ENCODE measurements around the gene PTGFRN. TPM values are rescaled to one million over a fixed set of nuclear protein-coding genes. Genes with fewer than 3 reads are reported as not detected.

The PTGFRN gene
- total and polyA plus RNA-seq, 2 of the 8 experiments (the other 6 are each of a cell fraction or from before 2014, with no cell fraction given): 13.0 to 32.6 TPM

GRCh38 chr1:116991171-116991845 is 81.6 kb downstream of the PTGFRN start:
- H2BK12ac ChIP-seq (ENCODE audit: low read depth, low read length): no peak overlapping the region
- ChIA-PET POLR2A (ENCODE audit: partially characterized antibody) (interaction anchor here (1.1 kb wide), 1 partner anchor 28 kb away, joined by 3 read pairs; no protein-coding TSS in a partner anchor), CTCF (ENCODE audit: partially characterized antibody) (no interaction called here)
- H3K79me2 ChIP-seq (ENCODE audit: control insufficient read depth in 1 of 2, insufficient read depth in 2 of 2, low read length in 2 of 2): no peaks in the 10 kb centered on the region
- DNase-seq (ENCODE audit: low read depth in 1 of 2, low spot score in 2 of 2) (no peak), FAIRE-seq (no peak)
- H3K9me3 ChIP-seq (ENCODE audit: insufficient read depth in 2 of 2, low read depth in 1 of 2, low read length in 1 of 2): 0 out of 4 replicates have a peak, but pooled peaks cover 0 to 3% of the 10 kb centered on the region in 2 experiments
- H3K4ac ChIP-seq (replicated peaks; ENCODE audit: insufficient read length, low read depth, low read length): no peak overlapping the region
- H3K18ac ChIP-seq (ENCODE audit: extremely low read depth, low read length): no peak overlapping the region
- H3K14ac ChIP-seq (ENCODE audit: insufficient read length): no peak overlapping the region
- H2BK20ac ChIP-seq (ENCODE audit: low read length): no peak overlapping the region
- H3K27me3 ChIP-seq (replicated peaks in 1 of 4; ENCODE audit: control insufficient read depth in 3 of 4, extremely low read depth in 1 of 4, insufficient read depth in 3 of 4, low read length in 3 of 4): no peaks in the 10 kb centered on the region
- no peak overlapping the region for H2AFZ ChIP-seq (ENCODE audit: low read length)
- 0 out of 8 replicates have a peak, but pooled peaks cover 0 to 2% (median 0%) of the 10 kb centered on the region in 4 experiments for H3K36me3 ChIP-seq (ENCODE audit: control insufficient read depth in 2 of 4, insufficient read depth in 4 of 4, low read length in 3 of 4)
- peaks cover 0 to 4% (median 0%) of the 10 kb centered on the region in 4 experiments; a peak in 1 of 7 replicates for H3K4me1 ChIP-seq (replicated peaks in 1 of 4; ENCODE audit: control insufficient read depth in 3 of 4, insufficient read depth in 4 of 4, low read length in 3 of 4)
- H4K91ac ChIP-seq (replicated peaks; ENCODE audit: insufficient read length, low read length): no peak overlapping the region
- H2BK5ac ChIP-seq (ENCODE audit: low read depth, low read length): no peak overlapping the region
- H3K4me2 ChIP-seq (ENCODE audit: insufficient read depth in 1 of 2, low read depth in 2 of 2, low read length in 2 of 2): no peak overlapping the region
- no peak overlapping the region for H3K56ac ChIP-seq (replicated peaks; ENCODE audit: insufficient read length, low read depth, low read length)
- H3K27ac ChIP-seq (ENCODE audit: low read depth, low read length): no peak overlapping the region
- H3K79me1 ChIP-seq (ENCODE audit: low read depth, low read length): no peaks in the 10 kb centered on the region
- H3K4me3 ChIP-seq (ENCODE audit: extremely low read depth in 1 of 4, insufficient read depth in 2 of 4, low read depth in 3 of 4, low read length in 4 of 4): no peak overlapping the region
- no peak overlapping the region for H2BK120ac ChIP-seq (replicated peaks; ENCODE audit: low read depth, low read length)
- no peak overlapping the region for H3K9ac ChIP-seq (replicated peaks in 1 of 4; ENCODE audit: extremely low read depth in 1 of 4, low read depth in 3 of 4, low read length in 3 of 4)
- WGBS, 2 experiments (ENCODE audit: extremely low coverage in 1 of 2, insufficient coverage in 1 of 2, insufficient read length in 1 of 2, insufficient replicate concordance in 2 of 2, low coverage in 1 of 2, low lambda C conversion rate in 2 of 2, missing lambda C conversion rate in 1 of 2): 88% methylated on average over 2 of the region's 2 CpGs; no CpG with 5 or more reads in 1 of the 2 experiments
- H2BK15ac ChIP-seq (ENCODE audit: low read length): no peak overlapping the region
- H4K20me1 ChIP-seq (replicated peaks in 1 of 2; ENCODE audit: control insufficient read depth in 1 of 2, insufficient read depth in 2 of 2, low read length in 2 of 2): no peaks in the 10 kb centered on the region
- H4K8ac ChIP-seq (ENCODE audit: extremely low read depth, insufficient read depth, low read length): no peak overlapping the region
- H3K23ac ChIP-seq (ENCODE audit: insufficient read length): no peak overlapping the region
- H2AK5ac ChIP-seq (ENCODE audit: low read depth, low read length): no peak overlapping the region
- no peaks in the 10 kb centered on the region for H3K23me2 ChIP-seq (ENCODE audit: low read depth, low read length)
- H4K5ac ChIP-seq (ENCODE audit: insufficient read length, low read depth, low read length): no peak overlapping the region
- TF ChIP-seq RFX5 (IDR thresholded peaks at IDR 0.05; ENCODE audit: borderline replicate concordance, low read depth, low read length) (no peak), KDM5A (IDR thresholded peaks at IDR 0.05; ENCODE audit: low read length) (no peak), HDAC2 (IDR thresholded peaks at IDR 0.05; ENCODE audit: borderline replicate concordance in 1 of 2, low read depth in 2 of 2, low read length in 2 of 2) (no peak), ATF2 (IDR thresholded peaks at IDR 0.05; ENCODE audit: low read length) (no peak), BACH1 (IDR thresholded peaks at IDR 0.05; ENCODE audit: low read length) (no peak)

Measured in H1 (cell line).